IMR-90 (cell line): ENCODE results near the gene PRR13.

ENCODE experiments used
- CEBPB ChIP-seq: IDR thresholded peaks from 2 replicates; pipeline ENCODE4 v1.6.1; 2012; ENCODE audit warnings: low read depth, low read length, improper control_type of control experiment
- CTCF ChIP-seq: conservative IDR thresholded peaks from 2 replicates; pipeline ENCODE4 v1.5.1; 2012; ENCODE audit warnings: mild to moderate bottlenecking, low read depth, low read length, improper control_type of control experiment
- FOS ChIP-seq: fragments of 150-350 bp; IDR thresholded peaks from 2 replicates; pipeline ENCODE4 v1.6.1; 2016; ENCODE audit warnings: low read depth, low read length
- NFE2L2 ChIP-seq: fragments of 150-350 bp; IDR thresholded peaks from 2 replicates; pipeline ENCODE4 v1.6.1; 2016; ENCODE audit warnings: low read depth, mild to moderate bottlenecking, low read length
- POLR2A ChIP-seq: IDR thresholded peaks from 2 replicates; pipeline ENCODE4 v1.6.1; 2012; ENCODE audit warnings: mild to moderate bottlenecking, low read depth, low read length
- RAD21 ChIP-seq: IDR thresholded peaks from 2 replicates; pipeline ENCODE4 v1.6.1; 2012; ENCODE audit warnings: low read length, improper control_type of control experiment
- RCOR1 ChIP-seq: IDR thresholded peaks from 2 replicates; pipeline ENCODE4 v1.6.1; 2012; ENCODE audit warnings: mild to moderate bottlenecking, low read length, improper control_type of control experiment; ENCODE audit not compliant: insufficient replicate concordance
- RFX5 ChIP-seq: IDR thresholded peaks from 2 replicates; pipeline ENCODE4 v1.8.0; 2012; ENCODE audit warnings: low read depth, mild to moderate bottlenecking, low read length, moderate library complexity
- SMC3 ChIP-seq: fragments of 150-350 bp; IDR thresholded peaks from 2 replicates; pipeline ENCODE4 v1.6.1; 2016; ENCODE audit warnings: low read depth, mild to moderate bottlenecking, antibody characterized with exemption, low read length, moderate library complexity
- TF ChIP-seq, protein P1 (sequence below): fragments of 150-350 bp; IDR thresholded peaks from 2 replicates; pipeline ENCODE4 v1.6.1; 2016; ENCODE audit warnings: low read depth, mild to moderate bottlenecking, low read length, moderate library complexity, borderline replicate concordance

DNA sequence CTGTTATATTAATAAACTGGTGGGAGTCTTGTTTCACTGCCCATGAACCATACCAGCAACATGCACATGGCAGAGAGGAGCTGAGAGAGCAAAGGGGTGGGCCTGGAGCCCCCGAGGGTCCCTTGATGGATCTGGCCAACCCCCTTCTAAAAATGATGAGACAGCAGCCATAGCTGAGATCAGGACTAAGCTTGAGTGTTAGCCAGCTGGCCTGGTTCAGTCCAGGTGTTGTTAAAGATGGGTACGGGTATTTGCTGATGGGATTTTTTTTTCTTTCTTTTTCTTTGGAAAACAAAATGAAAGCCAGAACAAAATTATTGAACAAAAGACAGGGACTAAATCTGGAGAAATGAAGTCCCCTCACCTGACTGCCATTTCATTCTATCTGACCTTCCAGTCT is 26.3 kb downstream of the PRR13 start:
- TF ChIP-seq POLR2A = no peak
- TF ChIP-seq CEBPB = no peak
- TF ChIP-seq CTCF = no peak
- no peak for TF ChIP-seq SMC3
- TF ChIP-seq RAD21 = no peak
- no peak for TF ChIP-seq RFX5
- TF ChIP-seq, protein P1, sequence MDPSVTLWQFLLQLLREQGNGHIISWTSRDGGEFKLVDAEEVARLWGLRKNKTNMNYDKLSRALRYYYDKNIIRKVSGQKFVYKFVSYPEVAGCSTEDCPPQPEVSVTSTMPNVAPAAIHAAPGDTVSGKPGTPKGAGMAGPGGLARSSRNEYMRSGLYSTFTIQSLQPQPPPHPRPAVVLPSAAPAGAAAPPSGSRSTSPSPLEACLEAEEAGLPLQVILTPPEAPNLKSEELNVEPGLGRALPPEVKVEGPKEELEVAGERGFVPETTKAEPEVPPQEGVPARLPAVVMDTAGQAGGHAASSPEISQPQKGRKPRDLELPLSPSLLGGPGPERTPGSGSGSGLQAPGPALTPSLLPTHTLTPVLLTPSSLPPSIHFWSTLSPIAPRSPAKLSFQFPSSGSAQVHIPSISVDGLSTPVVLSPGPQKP = no peak
- no peak for TF ChIP-seq RCOR1
- no peak for TF ChIP-seq NFE2L2
- TF ChIP-seq FOS = no peak
